T-helper 17 cell (primary cell): ENCODE data around the gene IPO13. TPM values are rescaled to one million over a fixed set of nuclear protein-coding genes. Genes with fewer than 3 reads are reported as not detected.

Experiments used
- ATAC-seq: fragments of 150-1000 bp; cut with Tn5 transposase; 2 replicates; pipeline ENCODE4 v1.10.0; 2021; ENCODE audit warnings: mild to moderate bottlenecking, moderate library complexity
- DNase-seq, 3 donors: peaks; one replicate each; pipeline versions ENCODE4 v3.0.0 to v3.0.0-alpha.2; 2020 to 2021
- H3K9me3 ChIP-seq: one replicate; pipeline ENCODE4 v1.7.0; 2013; ENCODE audit warnings: low read length, mild to moderate bottlenecking; ENCODE audit not compliant: control insufficient read depth, poor library complexity, severe bottlenecking
- H3K27ac Mint-ChIP-seq: one replicate; pipeline ENCODE4 v1.8.0; 2022; ENCODE audit warnings: mild to moderate bottlenecking, moderate library complexity, mixed read lengths
- H3K27me3 Mint-ChIP-seq: one replicate; pipeline ENCODE4 v1.8.0; 2022; ENCODE audit warnings: mixed read lengths
- H3K36me3 Mint-ChIP-seq: one replicate; pipeline ENCODE4 v1.8.0; 2022; ENCODE audit warnings: low read depth, mixed read lengths
- H3K4me1 Mint-ChIP-seq: one replicate; pipeline ENCODE4 v1.8.0; 2022; ENCODE audit warnings: mild to moderate bottlenecking, mixed read lengths
- H3K4me3 Mint-ChIP-seq: one replicate; pipeline ENCODE4 v1.8.0; 2022; ENCODE audit warnings: mild to moderate bottlenecking, moderate library complexity, mixed read lengths
- total RNA-seq, 4 donors: library from RNA in 2 of 4; stranded (reverse) in 2 of 4; gene quantifications; one replicate each; pipeline ENCODE4 v1.2.3 and lab custom pipeline; 2022 to 2026

IPO13 gene
- total RNA-seq, 2 donors from 2014 or later, result 10.6 to 12.5 TPM

DNA sequence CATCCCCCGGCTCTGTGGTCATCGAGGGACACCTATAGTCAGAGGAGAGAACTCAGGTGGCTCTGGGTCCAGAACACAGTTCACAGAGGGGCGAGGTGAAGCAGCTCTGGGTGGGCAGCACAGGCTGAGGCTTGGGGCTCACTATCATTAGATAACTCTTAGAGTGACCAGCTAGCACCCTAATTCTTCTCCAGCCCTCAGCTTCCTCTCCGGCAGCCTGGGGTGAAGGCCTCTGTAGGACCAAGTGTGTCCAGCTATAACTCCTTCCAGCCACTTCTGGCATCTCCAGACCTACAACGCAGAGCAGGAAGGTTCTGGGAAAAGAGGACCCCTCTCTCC is 11.8 kb upstream of the IPO13 start:
- H3K9me3 ChIP-seq, result no peaks in the 10 kb centered on the region
- Mint-ChIP-seq H3K4me1 (peaks cover 20% of the 10 kb centered on the region), H3K36me3 (peaks cover 14% of the 10 kb centered on the region), H3K27ac (peak overlapping the region; percentile 11), H3K4me3 (no peak overlapping the region), H3K27me3 (peaks cover 41% of the 10 kb centered on the region)
- ATAC-seq, result no peak
- DNase-seq, result no peak

DNA sequence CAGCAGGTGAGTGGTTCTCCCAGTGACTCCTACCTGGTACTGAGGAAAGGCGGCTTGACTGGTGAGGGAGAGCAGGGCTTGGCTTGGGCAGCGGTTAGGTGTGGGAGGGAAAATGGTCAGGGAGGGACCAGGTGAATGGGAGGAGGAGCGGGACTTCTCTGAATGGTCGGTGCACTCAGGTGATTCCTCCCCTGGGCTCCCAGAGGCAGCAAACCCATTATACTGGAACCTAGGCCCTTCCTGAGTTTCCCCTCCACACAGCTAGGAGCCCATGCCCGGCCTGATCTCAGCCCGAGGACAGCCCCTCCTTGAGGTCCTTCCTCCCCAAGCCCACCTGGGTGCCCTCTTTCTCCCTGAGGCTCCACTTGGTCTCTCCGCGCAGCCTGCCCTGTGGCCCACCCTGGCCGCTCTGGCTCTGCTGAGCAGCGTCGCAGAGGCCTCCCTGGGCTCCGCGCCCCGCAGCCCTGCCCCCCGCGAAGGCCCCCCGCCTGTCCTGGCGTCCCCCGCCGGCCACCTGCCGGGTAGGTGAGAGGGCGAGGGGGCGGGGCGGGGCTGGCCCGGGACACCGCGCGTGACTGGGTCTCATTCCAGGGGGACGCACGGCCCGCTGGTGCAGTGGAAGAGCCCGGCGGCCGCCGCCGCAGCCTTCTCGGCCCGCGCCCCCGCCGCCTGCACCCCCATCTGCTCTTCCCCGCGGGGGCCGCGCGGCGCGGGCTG is 10.9 kb upstream of the IPO13 start:
- no peak for DNase-seq
- H3K4me1 Mint-ChIP-seq, result peaks cover 20% of the 10 kb centered on the region
- no peak overlapping the region for H3K27ac Mint-ChIP-seq
- peaks cover 14% of the 10 kb centered on the region for H3K36me3 Mint-ChIP-seq
- peak overlapping the region; percentile 36 for H3K4me3 Mint-ChIP-seq
- no peaks in the 10 kb centered on the region for H3K9me3 ChIP-seq
- H3K27me3 Mint-ChIP-seq, result peaks cover 41% of the 10 kb centered on the region
- ATAC-seq, result no peak

DNA sequence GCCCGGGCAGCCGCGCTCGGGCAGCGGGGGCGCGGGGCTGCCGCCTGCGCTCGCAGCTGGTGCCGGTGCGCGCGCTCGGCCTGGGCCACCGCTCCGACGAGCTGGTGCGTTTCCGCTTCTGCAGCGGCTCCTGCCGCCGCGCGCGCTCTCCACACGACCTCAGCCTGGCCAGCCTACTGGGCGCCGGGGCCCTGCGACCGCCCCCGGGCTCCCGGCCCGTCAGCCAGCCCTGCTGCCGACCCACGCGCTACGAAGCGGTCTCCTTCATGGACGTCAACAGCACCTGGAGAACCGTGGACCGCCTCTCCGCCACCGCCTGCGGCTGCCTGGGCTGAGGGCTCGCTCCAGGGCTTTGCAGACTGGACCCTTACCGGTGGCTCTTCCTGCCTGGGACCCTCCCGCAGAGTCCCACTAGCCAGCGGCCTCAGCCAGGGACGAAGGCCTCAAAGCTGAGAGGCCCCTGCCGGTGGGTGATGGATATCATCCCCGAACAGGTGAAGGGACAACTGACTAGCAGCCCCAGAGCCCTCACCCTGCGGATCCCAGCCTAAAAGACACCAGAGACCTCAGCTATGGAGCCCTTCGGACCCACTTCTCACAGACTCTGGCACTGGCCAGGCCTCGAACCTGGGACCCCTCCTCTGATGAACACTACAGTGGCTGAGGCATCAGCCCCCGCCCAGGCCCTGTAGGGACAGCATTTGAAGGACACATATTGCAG is 10.2 kb upstream of the IPO13 start:
- H3K27me3 Mint-ChIP-seq, result peaks cover 39% of the 10 kb centered on the region
- DNase-seq, result no peak
- peak overlapping the region; percentile 9 for H3K4me3 Mint-ChIP-seq
- no peak for ATAC-seq
- H3K9me3 ChIP-seq, result no peaks in the 10 kb centered on the region
- H3K4me1 Mint-ChIP-seq, result peaks cover 20% of the 10 kb centered on the region
- H3K27ac Mint-ChIP-seq, result no peak overlapping the region
- peaks cover 14% of the 10 kb centered on the region for H3K36me3 Mint-ChIP-seq

DNA sequence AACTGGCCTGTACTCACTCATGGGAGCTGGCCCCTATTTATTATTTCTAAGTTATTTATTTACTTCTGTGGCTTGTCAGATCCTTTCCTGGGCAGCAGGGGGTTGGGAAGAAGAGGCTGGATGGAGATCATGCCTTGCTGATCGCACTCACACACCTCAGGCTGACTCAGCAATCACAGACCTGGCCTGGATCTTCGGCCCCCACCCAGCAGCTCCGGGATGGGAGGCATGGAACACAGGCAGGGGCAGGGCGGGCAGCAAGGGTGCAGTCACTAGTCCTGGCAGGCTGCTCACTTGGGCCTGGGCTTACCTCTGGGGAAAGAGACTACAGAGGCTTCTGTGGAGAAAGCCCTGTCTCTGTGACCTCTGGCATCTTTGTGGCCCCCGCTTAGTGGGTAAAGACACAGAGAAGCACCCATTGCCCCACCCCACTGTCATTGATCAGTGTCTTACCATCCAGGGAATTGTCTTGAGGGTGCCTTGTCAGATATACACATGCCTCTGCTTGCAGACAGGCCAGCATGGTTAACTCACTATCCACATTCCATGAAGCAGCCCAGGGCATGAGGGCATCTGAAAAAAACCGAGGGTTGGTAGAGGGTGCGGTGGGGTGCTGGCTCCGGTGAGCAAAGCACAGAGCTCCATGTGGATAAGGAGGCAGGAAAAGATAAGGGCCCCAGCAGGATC is 9.4 kb upstream of the IPO13 start:
- Mint-ChIP-seq H3K27ac (no peak overlapping the region), H3K27me3 (peaks cover 34% of the 10 kb centered on the region), H3K4me3 (no peak overlapping the region), H3K4me1 (peaks cover 20% of the 10 kb centered on the region), H3K36me3 (peaks cover 14% of the 10 kb centered on the region)
- H3K9me3 ChIP-seq, result no peaks in the 10 kb centered on the region
- DNase-seq (no peak), ATAC-seq (no peak)

DNA sequence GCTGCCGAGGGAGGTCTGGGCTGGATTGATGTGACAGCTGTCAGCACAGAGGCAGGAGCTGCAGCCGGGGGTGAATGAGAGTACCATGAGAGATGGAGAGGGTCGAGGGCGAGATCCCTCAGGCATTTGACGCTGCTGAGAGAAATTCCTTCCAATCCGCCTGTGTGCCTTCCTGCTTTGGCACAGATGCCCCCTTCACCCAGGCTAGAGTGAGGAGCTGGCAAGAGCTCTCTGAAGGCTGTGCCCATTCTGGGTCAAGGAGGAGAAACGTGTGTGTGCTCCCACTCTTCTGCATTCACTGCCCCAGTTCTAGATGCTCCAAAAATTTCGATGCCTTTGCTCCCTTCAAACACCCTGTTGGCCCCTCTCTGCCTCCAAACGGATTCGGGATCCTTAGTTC is 8.4 kb upstream of the IPO13 start:
- Mint-ChIP-seq H3K27me3 (peaks cover 24% of the 10 kb centered on the region), H3K4me1 (peaks cover 22% of the 10 kb centered on the region), H3K4me3 (no peak overlapping the region), H3K27ac (no peak overlapping the region), H3K36me3 (peaks cover 13% of the 10 kb centered on the region)
- DNase-seq (no peak), ATAC-seq (no peak)
- H3K9me3 ChIP-seq, result no peaks in the 10 kb centered on the region

DNA sequence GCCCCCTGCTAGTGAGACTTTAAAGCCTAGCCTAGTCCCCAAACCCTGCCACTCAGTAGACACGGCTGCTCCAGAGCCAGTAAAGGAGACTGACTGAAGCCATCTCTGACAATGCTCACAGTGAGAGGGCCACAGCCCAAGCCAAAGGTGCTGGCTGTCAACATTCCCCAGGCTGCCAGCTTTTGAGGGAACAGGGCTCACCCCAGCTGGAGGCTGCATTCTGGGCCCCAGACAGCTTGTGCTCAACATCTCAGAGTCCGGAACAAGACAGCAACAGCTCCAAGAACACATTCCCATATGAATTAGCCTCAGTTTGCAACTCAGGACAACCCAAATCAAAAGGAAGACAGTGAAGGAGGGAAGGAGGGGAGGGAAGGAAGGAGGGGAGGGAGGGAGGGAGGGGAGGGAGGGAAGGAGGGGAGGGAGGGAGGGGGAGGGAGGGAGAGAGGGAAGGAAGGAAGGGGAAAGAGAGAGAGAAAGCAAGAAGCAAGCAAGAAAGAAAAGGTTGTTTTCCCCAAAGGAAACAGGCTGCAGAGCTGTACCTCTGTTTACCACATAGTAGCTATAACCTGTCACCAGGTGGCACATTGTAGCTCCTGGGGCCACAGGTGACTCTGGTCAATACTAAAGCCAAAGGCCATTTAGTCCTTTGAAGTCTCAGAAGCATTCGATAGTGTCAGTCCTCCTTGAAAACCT is 7.7 kb upstream of the IPO13 start:
- peaks cover 20% of the 10 kb centered on the region for H3K4me1 Mint-ChIP-seq
- H3K27me3 Mint-ChIP-seq, result peaks cover 21% of the 10 kb centered on the region
- DNase-seq, result no peak
- H3K9me3 ChIP-seq, result no peaks in the 10 kb centered on the region
- H3K36me3 Mint-ChIP-seq, result peaks cover 13% of the 10 kb centered on the region
- no peak overlapping the region for H3K4me3 Mint-ChIP-seq
- no peak for ATAC-seq
- no peak overlapping the region for H3K27ac Mint-ChIP-seq

DNA sequence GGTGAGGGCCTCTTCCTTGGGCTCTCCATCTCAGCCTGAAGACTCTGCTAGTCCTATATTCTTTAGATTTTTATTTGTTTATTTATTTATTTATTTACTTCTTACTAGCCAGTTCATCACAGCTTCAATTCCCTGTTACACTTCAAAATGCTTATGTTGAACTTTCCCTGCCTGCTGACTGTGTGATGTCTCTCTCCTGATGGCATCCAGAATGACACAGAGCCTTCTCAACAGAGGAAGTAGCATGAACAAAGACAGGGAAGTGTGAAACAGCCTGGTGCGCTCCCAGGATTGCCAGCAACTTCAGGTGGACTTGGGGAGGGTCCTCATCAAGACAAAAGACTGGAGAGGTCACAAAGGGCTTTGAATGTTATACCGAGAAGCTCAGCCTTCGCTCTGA is 4.3 kb upstream of the IPO13 start:
- ATAC-seq (no peak), DNase-seq (no peak)
- Mint-ChIP-seq H3K4me3 (no peak overlapping the region), H3K27me3 (no peaks in the 10 kb centered on the region), H3K4me1 (peaks cover 38% of the 10 kb centered on the region), H3K27ac (no peak overlapping the region), H3K36me3 (peaks cover 13% of the 10 kb centered on the region)
- H3K9me3 ChIP-seq, result no peaks in the 10 kb centered on the region

DNA sequence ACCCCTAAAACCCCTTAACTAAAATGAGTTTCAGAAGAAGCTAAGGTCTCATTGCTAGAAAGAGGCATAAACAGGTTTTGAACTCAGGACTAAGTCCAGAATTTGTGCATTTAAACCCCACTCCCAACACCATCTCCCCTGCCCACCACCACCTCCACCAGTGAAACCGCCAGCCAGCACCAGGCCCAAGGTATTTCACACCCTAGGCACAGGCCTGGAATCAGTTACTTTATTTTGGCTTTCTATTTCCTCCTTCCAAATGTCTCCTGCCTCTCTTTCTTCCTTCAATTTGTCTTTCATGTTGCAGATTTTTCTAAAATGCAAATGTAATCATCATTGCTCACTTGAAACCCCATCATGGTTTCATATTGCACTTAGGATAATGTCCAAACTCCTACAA is 1.9 kb upstream of the IPO13 start:
- H3K9me3 ChIP-seq, result no peaks in the 10 kb centered on the region
- H3K27me3 Mint-ChIP-seq, result no peaks in the 10 kb centered on the region
- no peak overlapping the region for H3K27ac Mint-ChIP-seq
- peaks cover 39% of the 10 kb centered on the region for H3K4me1 Mint-ChIP-seq
- H3K4me3 Mint-ChIP-seq, result peak overlapping the region; percentile 66
- no peak for DNase-seq
- ATAC-seq, result no peak
- peaks cover 8% of the 10 kb centered on the region for H3K36me3 Mint-ChIP-seq

DNA sequence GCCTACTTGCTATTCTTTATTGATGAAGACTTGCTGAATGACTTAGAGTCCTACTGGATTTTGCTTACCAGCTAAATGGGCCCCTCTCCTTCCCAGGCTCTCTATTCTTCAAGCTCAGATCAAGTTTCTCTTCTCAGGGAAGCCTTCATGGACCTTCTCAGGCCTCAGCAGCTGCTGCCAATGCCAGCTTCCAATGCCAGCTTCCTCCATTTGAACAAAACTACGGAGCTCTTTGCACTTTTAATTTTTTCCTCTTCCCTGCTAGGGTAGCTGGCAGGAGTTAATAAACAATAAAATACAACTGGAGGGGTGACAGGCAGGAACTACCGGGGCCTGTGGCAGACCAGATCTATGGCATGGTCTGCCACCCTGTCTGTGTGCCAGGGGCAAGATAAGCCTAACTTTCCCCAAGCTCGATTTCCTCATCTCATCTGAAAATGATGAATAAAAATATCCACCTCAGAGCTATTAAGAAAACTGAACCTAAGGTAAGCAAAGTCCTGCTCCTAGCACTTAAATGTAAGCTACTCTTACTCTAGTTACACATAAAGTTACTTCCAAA is 995 bp upstream of the IPO13 start:
- Mint-ChIP-seq H3K4me3 (peak overlapping the region; percentile 97), H3K4me1 (peaks cover 45% of the 10 kb centered on the region)
- no peak for ATAC-seq

DNA sequence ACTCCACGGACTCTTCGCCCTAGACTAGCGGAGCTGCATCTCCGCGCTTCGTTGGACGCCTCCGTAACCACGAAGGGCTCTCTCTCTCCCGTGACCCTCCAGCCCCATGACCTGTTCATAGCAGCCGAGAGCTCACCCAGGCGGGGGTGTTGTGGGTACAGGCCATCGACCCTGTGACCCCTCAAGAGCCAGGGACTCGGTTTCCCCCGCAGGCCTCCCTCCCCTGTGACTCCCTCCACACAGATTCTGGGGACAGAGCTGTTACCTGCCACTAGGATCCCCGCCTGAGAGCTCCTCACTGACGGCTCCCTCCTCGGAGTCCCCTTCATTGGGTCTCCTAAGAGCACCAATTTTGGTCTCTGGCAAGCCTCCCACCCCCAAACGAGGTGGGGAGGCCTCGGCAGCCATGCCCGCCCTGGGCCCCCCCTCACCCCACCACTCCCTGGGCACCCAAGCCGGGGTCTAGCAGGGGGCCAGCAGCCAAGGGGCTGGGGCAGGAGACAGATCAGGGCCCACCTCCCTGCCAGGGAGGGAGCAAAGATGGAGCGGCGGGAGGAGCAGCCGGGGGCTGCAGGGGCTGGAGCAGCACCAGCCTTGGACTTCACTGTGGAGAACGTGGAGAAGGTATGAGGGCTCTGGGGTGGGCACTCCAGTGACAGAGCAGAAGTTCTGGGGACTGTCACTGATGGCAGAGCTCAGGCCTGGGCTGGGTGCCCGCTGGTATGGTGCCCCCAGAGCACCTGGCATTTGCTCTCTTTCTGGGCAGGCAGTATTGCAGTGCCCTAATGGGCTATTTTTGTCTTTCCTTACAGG is 517 bp downstream of the IPO13 start:
- peak overlapping the region; percentile 97 for H3K4me3 Mint-ChIP-seq
- ATAC-seq (no peak), DNase-seq (no peak)
- H3K27ac Mint-ChIP-seq, result peak overlapping the region; percentile 91
- peaks cover 54% of the 10 kb centered on the region for H3K4me1 Mint-ChIP-seq
- no peaks in the 10 kb centered on the region for H3K9me3 ChIP-seq
- peaks cover 13% of the 10 kb centered on the region for H3K36me3 Mint-ChIP-seq
- H3K27me3 Mint-ChIP-seq, result no peaks in the 10 kb centered on the region

More for the DNA sequence above, 995 bp upstream of the IPO13 start:
- DNase-seq, result no peak
- no peaks in the 10 kb centered on the region for H3K27me3 Mint-ChIP-seq
- H3K27ac Mint-ChIP-seq, result peak overlapping the region; percentile 91
- H3K9me3 ChIP-seq, result no peaks in the 10 kb centered on the region
- H3K36me3 Mint-ChIP-seq, result peaks cover 12% of the 10 kb centered on the region

DNA sequence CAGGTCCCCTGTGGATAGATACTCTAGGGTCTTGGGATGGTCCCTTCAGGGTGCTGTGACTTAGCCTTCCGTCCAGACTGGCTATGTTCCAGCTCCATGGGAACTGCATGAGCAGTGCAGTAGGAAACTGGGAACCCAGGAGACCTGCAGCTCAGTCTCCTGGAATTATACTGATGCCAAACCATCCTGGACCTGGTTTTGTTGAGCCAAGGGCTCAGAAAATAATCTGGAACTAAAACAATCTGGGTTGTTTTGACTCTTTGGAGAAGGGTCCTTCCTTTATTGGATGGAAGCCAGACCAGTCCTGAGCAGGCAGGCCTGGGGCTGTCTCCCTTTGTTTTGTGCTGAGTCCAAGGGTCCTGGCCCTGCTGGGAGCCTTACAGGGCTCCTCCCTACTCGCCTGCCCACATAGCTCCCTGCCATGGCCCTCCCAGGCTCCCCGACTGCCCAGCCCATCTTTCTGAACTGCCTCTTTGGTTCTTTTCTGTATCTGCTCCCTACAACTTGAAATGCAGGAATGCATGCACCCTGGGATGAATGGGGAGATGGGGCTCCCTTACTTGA is 1.2 kb downstream of the IPO13 start:
- no peak for DNase-seq
- Mint-ChIP-seq H3K36me3 (peaks cover 10% of the 10 kb centered on the region), H3K4me3 (peak overlapping the region; percentile 97), H3K27me3 (no peaks in the 10 kb centered on the region), H3K4me1 (peaks cover 48% of the 10 kb centered on the region), H3K27ac (peak overlapping the region; percentile 91)
- no peaks in the 10 kb centered on the region for H3K9me3 ChIP-seq
- no peak for ATAC-seq

DNA sequence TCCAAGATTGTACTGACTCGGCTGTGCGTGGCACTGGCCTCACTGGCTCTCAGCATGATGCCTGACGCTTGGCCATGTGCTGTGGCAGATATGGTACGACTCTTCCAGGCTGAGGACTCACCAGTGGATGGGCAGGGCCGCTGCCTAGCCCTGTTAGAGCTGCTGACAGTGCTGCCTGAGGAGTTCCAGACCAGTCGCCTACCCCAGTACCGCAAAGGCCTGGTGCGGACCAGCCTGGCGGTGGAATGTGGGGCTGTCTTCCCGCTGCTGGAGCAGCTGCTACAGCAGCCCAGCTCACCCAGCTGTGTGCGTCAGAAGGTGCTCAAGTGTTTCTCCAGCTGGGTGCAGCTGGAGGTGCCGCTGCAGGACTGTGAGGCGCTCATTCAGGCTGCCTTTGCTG is 2.9 kb downstream of the IPO13 start:
- no peak for ATAC-seq
- peaks cover 46% of the 10 kb centered on the region for H3K4me1 Mint-ChIP-seq
- DNase-seq, result no peak
- peak overlapping the region; percentile 41 for H3K27ac Mint-ChIP-seq
- H3K4me3 Mint-ChIP-seq, result no peak overlapping the region
- H3K27me3 Mint-ChIP-seq, result no peaks in the 10 kb centered on the region
- H3K36me3 Mint-ChIP-seq, result peaks cover 7% of the 10 kb centered on the region
- H3K9me3 ChIP-seq, result no peaks in the 10 kb centered on the region
